Endothelial cell of umbilical vein (primary cell): ENCODE data around the gene SLC12A2.

Experiments
- EZH2 ChIP-seq: IDR thresholded peaks from 2 replicates; pipeline ENCODE4 v1.6.1; 2012; ENCODE audit warnings: borderline replicate concordance, low read depth, mild to moderate bottlenecking, moderate library complexity, low read length, inconsistent platforms; ENCODE audit not compliant: severe bottlenecking
- FOS ChIP-seq: IDR thresholded peaks from 2 replicates; pipeline ENCODE4 v1.6.1; 2011; ENCODE audit warnings: mild to moderate bottlenecking, low read length, moderate library complexity, borderline replicate concordance; ENCODE audit not compliant: insufficient read depth
- GATA2 ChIP-seq: IDR thresholded peaks from 2 replicates; pipeline ENCODE4 v1.7.0; 2011; ENCODE audit warnings: low read depth, mild to moderate bottlenecking, moderate library complexity, mixed read lengths, low read length; ENCODE audit not compliant: insufficient read length, insufficient read depth
- JUN ChIP-seq: IDR thresholded peaks from 2 replicates; pipeline ENCODE4 v1.6.1; 2011; ENCODE audit warnings: borderline replicate concordance, low read depth; ENCODE audit not compliant: insufficient read length, insufficient read depth
- MYC ChIP-seq: IDR thresholded peaks from one replicate; pipeline ENCODE4 v1.6.1; 2011; ENCODE audit warnings: mild to moderate bottlenecking, low read depth, low read length
- POLR2A ChIP-seq: IDR thresholded peaks from 2 replicates; pipeline ENCODE4 v1.6.1; 2012; ENCODE audit warnings: low read depth, mild to moderate bottlenecking, control low read depth, low read length
- POLR2AphosphoS5 ChIP-seq: IDR thresholded peaks from 2 replicates; pipeline ENCODE4 v1.6.1; 2012; ENCODE audit warnings: low read depth, mild to moderate bottlenecking, control low read depth, low read length, moderate library complexity; ENCODE audit not compliant: insufficient read depth
- TF ChIP-seq, protein P1 (sequence below), 2 donors: IDR thresholded peaks; 1 replicate in 1 of 2; 2 replicates in 1 of 2; pipeline ENCODE4 v1.5.1; 2011; ENCODE audit warnings: low read length in 2 of 2, mild to moderate bottlenecking in 2 of 2, moderate library complexity in 2 of 2, control low read depth in 1 of 2, inconsistent platforms in 1 of 2, low read depth in 1 of 2; ENCODE audit not compliant: insufficient read depth in 1 of 2; ENCODE audit errors: extremely low read depth in 1 of 2
- TF ChIP-seq, protein P2 (sequence below): IDR thresholded peaks from 2 replicates; pipeline ENCODE4 v1.6.1; 2011; ENCODE audit not compliant: insufficient read depth, insufficient read length

DNA sequence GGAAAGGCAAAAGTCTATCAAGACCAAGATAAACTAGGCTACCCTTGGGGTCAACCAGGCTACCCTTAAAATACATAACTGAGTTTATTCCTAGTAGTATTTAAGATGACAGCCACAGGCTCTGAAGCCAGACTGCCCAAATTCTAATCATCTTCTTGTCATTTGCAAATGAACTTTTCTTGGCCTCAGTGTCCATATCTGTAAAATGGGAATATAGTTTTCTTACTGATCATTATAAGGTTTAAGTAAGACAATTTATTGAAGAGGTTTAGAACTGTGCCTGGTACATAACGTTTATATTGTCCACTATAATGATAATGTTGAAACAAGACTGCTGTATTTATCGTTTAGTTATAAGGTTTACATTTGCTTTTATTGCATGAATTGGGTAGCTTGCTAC is 112.5 kb downstream of the SLC12A2 start:
- no peak for TF ChIP-seq EZH2
- TF ChIP-seq, protein P1, sequence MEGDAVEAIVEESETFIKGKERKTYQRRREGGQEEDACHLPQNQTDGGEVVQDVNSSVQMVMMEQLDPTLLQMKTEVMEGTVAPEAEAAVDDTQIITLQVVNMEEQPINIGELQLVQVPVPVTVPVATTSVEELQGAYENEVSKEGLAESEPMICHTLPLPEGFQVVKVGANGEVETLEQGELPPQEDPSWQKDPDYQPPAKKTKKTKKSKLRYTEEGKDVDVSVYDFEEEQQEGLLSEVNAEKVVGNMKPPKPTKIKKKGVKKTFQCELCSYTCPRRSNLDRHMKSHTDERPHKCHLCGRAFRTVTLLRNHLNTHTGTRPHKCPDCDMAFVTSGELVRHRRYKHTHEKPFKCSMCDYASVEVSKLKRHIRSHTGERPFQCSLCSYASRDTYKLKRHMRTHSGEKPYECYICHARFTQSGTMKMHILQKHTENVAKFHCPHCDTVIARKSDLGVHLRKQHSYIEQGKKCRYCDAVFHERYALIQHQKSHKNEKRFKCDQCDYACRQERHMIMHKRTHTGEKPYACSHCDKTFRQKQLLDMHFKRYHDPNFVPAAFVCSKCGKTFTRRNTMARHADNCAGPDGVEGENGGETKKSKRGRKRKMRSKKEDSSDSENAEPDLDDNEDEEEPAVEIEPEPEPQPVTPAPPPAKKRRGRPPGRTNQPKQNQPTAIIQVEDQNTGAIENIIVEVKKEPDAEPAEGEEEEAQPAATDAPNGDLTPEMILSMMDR (IDR thresholded peaks at IDR 0.05; ENCODE audit: extremely low read depth in 1 of 2, insufficient read depth in 1 of 2, low read depth in 1 of 2, low read length in 2 of 2) = no peak
- TF ChIP-seq, protein P2, sequence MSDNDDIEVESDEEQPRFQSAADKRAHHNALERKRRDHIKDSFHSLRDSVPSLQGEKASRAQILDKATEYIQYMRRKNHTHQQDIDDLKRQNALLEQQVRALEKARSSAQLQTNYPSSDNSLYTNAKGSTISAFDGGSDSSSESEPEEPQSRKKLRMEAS = no peak
- TF ChIP-seq JUN = no peak
- no peak for TF ChIP-seq POLR2A
- TF ChIP-seq POLR2AphosphoS5 = no peak
- no peak for TF ChIP-seq MYC
- no peak for TF ChIP-seq GATA2
- TF ChIP-seq FOS = no peak
